Natural killer cell (primary cell): ENCODE data around the gene LTBP3. TPM values are rescaled to one million over a fixed set of nuclear protein-coding genes. Genes with fewer than 3 reads are reported as not detected.

Source experiments
- ATAC-seq, 3 donors: fragments of 150-1000 bp in 2 of 3; fragments of 200-7000 bp in 1 of 3; cut with Tn5 transposase; 1 replicate in 1 of 3; 2 replicates in 2 of 3; pipeline ENCODE4 v1.10.0; 2021; ENCODE audit warnings: mild to moderate bottlenecking in 2 of 3, moderate library complexity in 2 of 3
- DNase-seq, 2 donors: peaks; one replicate each; pipeline versions ENCODE4 v3.0.0 to v3.0.0-alpha.2; 2013 to 2021; ENCODE audit warnings: mixed read lengths in 1 of 2
- H3K27ac ChIP-seq: one replicate; pipeline ENCODE4 v1.5.1; 2013; ENCODE audit warnings: mild to moderate bottlenecking, low read length
- H3K27me3 ChIP-seq: one replicate; pipeline ENCODE4 v1.6.1; 2013; ENCODE audit warnings: low read length; ENCODE audit not compliant: control insufficient read depth, insufficient read depth
- H3K36me3 ChIP-seq: one replicate; pipeline ENCODE4 v1.6.1; 2013; ENCODE audit warnings: low read length; ENCODE audit not compliant: control insufficient read depth, insufficient read depth
- H3K4me1 ChIP-seq: one replicate; pipeline ENCODE4 v1.6.1; 2013; ENCODE audit warnings: low read length; ENCODE audit not compliant: control insufficient read depth, insufficient read depth
- H3K4me3 ChIP-seq: one replicate; pipeline ENCODE4 v1.5.1; 2013; ENCODE audit warnings: low read length
- H3K9me3 ChIP-seq: one replicate; pipeline ENCODE4 v1.6.1; 2013; ENCODE audit warnings: low read length; ENCODE audit not compliant: control insufficient read depth, insufficient read depth
- H3K27ac Mint-ChIP-seq, 2 donors: one replicate each; pipeline ENCODE4 v1.8.0; 2022; ENCODE audit warnings: mild to moderate bottlenecking in 2 of 2, mixed read lengths in 2 of 2, moderate library complexity in 1 of 2
- H3K27me3 Mint-ChIP-seq, 2 donors: one replicate each; pipeline ENCODE4 v1.8.0; 2022; ENCODE audit warnings: low read depth in 2 of 2, mixed read lengths in 2 of 2
- H3K36me3 Mint-ChIP-seq: one replicate; pipeline ENCODE4 v1.8.0; 2022; ENCODE audit warnings: mixed read lengths
- H3K4me1 Mint-ChIP-seq, 2 donors: one replicate each; pipeline ENCODE4 v1.8.0; 2022; ENCODE audit warnings: mixed read lengths in 2 of 2
- H3K4me3 Mint-ChIP-seq: one replicate; pipeline ENCODE4 v1.8.0; 2022; ENCODE audit warnings: mild to moderate bottlenecking, moderate library complexity, mixed read lengths
- H3K9me3 Mint-ChIP-seq, 2 donors: one replicate each; pipeline ENCODE4 v1.8.0; 2022; ENCODE audit warnings: mixed read lengths in 2 of 2
- CTCF ChIP-seq: fragments of 200-600 bp; IDR thresholded peaks from one replicate; pipeline ENCODE4 v1.8.0; 2022; ENCODE audit warnings: antibody characterized with exemption
- WGBS: methylation state at CpG from one replicate; pipeline ENCODE4 v1.1.7; 2013; ENCODE audit warnings: missing lambda C conversion rate; ENCODE audit not compliant: insufficient coverage; 5-methylcytosine and 5-hydroxymethylcytosine counted together
- intact Hi-C: fragments of 100-400 bp; cut with micrococcal nuclease; formaldehyde crosslinking; loops from one replicate; pipeline ENCODE4 v1.14.2; 2022
- total RNA-seq, 4 donors: library from RNA; stranded (reverse); fragments of 120-200 nt in 1 of 4; gene quantifications; one replicate each; pipeline versions ENCODE4 v1.2.3 to v1.2.4, GENCODE V29; 2013 to 2022

LTBP3 gene
- total RNA-seq, 3 donors from 2014 or later (not counting 1 experiment from before 2014, with no cell fraction given) = 121 to 155 (median 140) TPM

DNA sequence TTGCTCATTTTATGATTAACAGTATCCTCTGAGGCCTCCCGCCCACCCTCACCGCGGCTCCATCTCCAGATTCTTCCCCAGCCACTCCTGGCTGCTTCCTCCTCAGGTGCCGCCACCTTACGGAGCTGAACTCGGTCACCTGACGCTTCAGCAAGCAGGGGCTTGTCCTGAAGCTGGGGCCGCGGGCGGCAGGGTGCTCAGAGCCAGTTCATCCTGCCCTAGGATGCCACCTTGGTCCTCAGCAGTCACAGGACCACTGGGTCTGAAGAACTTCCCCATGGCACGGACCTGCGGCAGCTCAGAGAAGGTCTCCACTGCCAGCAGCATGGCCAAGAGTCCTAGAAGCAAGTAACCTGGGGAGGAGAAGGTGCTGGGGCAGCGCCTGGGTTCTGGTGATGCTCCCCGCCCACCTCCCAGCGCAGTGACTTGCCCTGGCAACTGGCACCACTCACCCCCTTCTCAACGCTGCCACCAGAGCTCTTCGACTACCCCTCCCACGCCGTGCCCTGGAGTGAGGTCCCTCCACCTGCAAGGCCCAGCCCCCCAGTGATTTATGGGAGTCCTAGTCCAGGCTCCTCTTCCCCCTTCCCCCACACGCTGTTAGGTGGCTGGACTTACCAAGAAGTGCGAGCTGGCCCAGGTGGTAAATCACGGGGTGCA lies 34.8 kb upstream of the LTBP3 start:
- H3K27ac Mint-ChIP-seq = no peak overlapping the region

DNA sequence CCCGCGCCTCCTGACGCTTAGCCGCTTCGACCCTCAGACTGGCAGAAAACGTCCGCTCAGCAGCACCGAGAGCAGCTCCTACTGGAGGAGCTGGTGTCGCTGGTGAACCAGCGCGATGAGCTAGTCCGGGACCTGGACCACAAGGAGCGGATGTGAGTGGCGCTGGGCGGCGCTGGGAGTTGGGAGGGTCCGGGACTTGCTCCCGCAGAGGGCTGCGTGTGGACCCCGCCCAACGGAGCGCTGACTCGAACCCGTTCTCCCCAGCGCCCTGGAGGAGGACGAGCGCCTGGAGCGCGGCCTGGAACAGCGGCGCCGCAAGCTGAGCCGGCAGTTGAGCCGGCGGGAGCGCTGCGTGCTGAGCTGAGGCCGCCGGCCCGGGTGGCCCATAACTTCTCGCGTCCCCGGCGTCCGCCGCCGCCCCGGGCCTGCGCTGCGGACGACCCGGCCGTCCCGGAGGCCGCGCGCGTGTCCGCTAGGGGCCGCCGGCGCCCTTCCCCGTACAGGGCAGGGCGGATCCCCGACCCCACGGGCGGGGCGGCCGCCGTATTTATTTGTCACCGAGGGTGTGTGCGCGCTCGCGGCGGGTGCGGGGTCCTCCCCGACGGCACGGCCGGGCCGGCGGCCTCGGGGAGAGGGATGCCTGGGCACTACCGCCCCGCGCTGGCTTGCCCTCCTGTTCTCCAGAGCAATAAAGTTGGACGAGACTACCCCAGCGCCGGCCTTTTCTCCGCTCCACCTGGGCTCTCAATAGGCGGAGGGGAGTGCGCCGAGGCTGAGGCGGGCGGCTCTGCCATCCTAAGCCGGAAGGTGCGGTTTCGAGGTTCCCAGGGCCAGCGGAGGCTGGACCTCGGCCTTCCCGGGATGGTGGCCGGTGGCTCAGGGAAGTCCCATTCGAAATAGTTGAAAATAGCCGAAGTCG lies 34.0 kb upstream of the LTBP3 start:
- DNase-seq = no peak
- Histone ChIP-seq H3K36me3 (peaks cover 27% of the 10 kb centered on the region), H3K27ac (no peak overlapping the region), H3K27me3 (no peaks in the 10 kb centered on the region), H3K9me3 (no peaks in the 10 kb centered on the region), H3K4me1 (peaks cover 37% of the 10 kb centered on the region), H3K4me3 (no peak overlapping the region)
- H3K27me3 Mint-ChIP-seq = no peaks in the 10 kb centered on the region
- TF ChIP-seq CTCF = no peak
- H3K36me3 Mint-ChIP-seq = no peaks in the 10 kb centered on the region
- no peak overlapping the region for H3K4me3 Mint-ChIP-seq
- H3K27ac Mint-ChIP-seq = peak overlapping the region in 1 of 2 donors; percentile 42
- H3K9me3 Mint-ChIP-seq = no peaks in the 10 kb centered on the region
- intact Hi-C loops = no loop called here
- 93% methylated on average over 106 of the region's 106 CpGs for WGBS
- H3K4me1 Mint-ChIP-seq = peaks cover 17 to 31% of the 10 kb centered on the region in 2 donors
- no peak for ATAC-seq

More for the DNA sequence above, 34.8 kb upstream of the LTBP3 start:
- DNase-seq (no peak), ATAC-seq (no peak)
- Mint-ChIP-seq H3K9me3 (no peaks in the 10 kb centered on the region), H3K4me3 (no peak overlapping the region), H3K27me3 (no peaks in the 10 kb centered on the region), H3K4me1 (peaks cover 10 to 23% of the 10 kb centered on the region in 2 donors), H3K36me3 (no peaks in the 10 kb centered on the region)
- Histone ChIP-seq H3K27me3 (no peaks in the 10 kb centered on the region), H3K36me3 (peaks cover 34% of the 10 kb centered on the region), H3K27ac (no peak overlapping the region), H3K9me3 (no peaks in the 10 kb centered on the region), H3K4me3 (no peak overlapping the region), H3K4me1 (peaks cover 29% of the 10 kb centered on the region)
- TF ChIP-seq CTCF = no peak
- intact Hi-C loops = loop anchor here (1.0 kb wide), 1 partner anchor 53 kb away; no protein-coding TSS in a partner anchor
- whole genome bisulfite sequencing = 91% methylated on average over 22 of the region's 22 CpGs

DNA sequence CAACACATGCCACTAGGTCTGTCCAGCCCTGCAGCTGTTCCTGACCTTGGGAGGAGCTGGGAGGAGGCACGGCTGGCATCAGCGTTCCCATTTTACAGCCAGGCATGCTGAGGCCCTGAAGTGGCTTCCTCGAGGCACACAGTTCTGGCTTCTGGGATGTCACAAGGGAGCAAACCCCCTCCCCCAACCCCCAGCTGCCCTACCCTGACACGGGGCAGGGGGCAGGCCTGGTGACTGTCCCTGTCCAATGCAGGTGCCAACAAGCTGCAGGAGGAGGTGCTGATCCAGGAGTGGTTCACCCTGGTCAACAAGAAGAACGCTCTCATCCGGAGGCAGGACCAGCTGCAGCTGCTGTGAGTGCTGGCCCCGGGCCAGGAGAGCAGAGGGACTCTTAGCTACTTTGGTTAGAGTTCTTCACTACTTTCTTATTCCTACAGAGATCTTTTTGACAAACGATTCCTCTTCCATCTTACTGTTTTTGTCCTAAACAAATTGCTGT lies 32.1 kb upstream of the LTBP3 start:
- H3K27me3 Mint-ChIP-seq = no peaks in the 10 kb centered on the region
- peaks cover 17 to 34% of the 10 kb centered on the region in 2 donors for H3K4me1 Mint-ChIP-seq
- no peak for TF ChIP-seq CTCF
- no peaks in the 10 kb centered on the region for H3K9me3 Mint-ChIP-seq
- no peak overlapping the region for H3K27ac Mint-ChIP-seq
- no peaks in the 10 kb centered on the region for H3K36me3 Mint-ChIP-seq
- H3K4me3 Mint-ChIP-seq = no peak overlapping the region
- Histone ChIP-seq H3K9me3 (no peaks in the 10 kb centered on the region), H3K27me3 (no peaks in the 10 kb centered on the region), H3K27ac (no peak overlapping the region), H3K36me3 (peaks cover 41% of the 10 kb centered on the region), H3K4me1 (peaks cover 39% of the 10 kb centered on the region), H3K4me3 (no peak overlapping the region)
- DNase-seq = no peak
- 87% methylated on average over 8 of the region's 8 CpGs for WGBS
- ATAC-seq = no peak
- intact Hi-C loops = no loop called here
